Amniotic epithelial cell (primary cell): ENCODE results near the gene PIAS4.

Source experiments
- DNase-seq: peaks from one replicate; pipeline ENCODE4 v3.0.0-alpha.2; 2010; ENCODE audit warnings: low read depth

Gene PIAS4

DNA sequence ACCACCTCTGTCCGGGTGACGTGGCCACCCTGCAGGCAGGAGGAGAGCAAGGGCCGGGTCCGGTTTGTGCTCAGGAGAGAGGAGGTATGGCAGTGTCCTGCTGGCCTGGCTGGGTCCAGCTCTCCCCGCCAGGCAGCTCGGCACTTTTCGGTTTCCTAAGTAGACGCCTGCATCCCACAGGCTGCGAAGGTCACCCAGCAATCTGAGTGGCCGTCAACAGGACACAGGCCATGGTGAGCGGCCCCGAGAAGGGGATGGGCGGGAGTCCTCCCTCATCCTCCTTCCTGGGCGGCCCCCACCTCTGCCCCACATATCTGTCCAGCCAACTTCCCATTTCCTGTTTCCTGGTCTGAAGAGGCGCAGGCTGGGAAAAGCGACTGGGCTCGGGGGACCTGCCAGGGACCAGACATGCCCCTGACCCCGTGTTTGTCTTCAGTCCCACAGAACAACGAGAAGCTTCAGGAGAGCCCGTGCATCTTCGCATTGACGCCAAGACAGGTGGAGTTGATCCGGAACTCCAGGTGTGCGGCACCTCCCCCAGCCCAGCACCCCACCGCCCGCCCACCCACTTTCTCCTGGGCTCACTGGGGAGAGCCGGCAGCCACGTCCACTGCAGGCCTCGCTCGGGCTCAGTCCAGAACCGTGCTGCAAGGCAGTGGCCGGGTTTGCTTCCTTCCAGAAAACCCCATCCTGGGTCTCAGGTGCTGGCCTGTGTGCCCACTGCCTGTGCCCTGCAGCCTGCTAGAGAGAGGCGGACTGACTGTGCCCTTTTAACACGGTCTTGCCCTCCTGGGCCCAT, 16.3 kb downstream of the PIAS4 start:
- no peak for DNase-seq

DNA sequence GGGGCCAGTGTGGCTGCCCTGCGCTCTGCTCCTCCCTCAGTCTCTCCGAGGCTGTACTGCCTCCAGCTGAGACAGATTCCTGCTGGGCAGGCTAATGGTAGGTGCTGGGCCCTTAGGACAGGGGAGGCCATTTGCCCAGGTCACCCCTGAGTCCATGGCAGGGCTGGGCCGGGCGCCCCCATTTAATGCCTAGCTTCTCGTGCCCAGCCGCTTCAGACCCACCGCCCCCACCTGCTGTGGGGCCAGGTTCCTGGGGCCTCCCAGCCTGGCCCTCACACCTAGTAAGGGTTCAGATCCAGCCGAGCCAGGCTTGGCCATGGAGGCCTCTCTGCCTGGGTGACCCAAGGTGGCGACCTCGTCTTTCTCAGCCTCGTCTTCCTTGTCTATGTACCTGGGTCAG, 17.8 kb downstream of the PIAS4 start:
- no peak for DNase-seq

DNA sequence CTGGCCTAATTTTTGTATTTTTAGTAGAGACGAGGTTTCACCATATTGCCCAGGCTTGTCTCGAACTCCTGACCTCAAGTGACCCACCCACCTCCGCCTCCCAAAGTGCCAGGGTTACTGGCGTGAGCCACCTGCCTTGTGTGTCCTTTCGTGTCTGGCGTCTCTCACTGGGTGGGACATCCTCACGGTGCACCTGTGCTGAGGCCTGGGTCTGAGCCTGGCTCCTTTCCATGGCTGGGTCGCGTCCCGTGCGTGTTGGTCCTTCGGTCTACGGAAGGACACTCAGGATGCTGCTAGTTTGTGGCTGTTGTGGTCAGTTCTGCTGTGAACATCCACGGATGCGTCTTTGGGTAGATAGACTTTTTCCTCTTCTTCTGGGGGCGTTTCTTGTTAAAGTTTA, 19.6 kb downstream of the PIAS4 start:
- no peak for DNase-seq

DNA sequence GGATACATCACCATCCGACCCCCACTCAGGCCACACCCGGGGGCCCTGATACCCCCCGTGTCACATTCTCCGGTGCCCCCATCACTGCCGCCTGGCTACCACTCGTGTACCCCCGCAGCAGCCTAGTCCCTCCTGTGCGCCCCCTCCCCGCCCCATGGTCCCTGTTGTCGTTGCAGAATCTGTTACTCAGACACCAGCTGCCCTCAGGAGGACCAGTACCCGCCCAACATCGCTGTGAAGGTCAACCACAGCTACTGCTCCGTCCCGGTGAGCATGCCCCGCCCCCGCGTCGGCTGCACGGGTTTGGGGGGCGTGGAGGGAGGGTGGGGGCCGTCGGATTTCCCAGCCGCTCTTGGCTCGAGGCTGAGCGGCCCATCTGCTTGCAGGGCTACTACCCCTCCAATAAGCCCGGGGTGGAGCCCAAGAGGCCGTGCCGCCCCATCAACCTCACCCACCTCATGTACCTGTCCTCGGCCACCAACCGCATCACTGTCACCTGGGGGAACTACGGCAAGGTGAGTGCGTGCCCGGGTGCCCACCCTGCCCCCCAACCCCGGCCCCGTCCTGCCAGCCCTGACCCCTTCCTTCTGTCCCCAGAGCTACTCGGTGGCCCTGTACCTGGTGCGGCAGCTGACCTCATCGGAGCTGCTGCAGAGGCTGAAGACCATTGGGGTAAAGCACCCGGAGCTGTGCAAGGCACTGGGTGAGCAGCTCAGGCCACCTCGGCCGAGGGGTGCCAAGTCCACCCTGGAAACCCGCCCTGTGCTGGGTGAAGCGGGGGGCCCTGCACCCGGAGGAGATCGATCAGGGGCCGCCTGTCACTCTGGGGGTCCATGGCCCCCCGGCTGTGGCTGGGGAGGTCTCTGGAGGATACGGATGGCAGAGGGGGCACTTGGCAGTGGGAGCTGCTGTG, 21.1 kb downstream of the PIAS4 start:
- no peak for DNase-seq

DNA sequence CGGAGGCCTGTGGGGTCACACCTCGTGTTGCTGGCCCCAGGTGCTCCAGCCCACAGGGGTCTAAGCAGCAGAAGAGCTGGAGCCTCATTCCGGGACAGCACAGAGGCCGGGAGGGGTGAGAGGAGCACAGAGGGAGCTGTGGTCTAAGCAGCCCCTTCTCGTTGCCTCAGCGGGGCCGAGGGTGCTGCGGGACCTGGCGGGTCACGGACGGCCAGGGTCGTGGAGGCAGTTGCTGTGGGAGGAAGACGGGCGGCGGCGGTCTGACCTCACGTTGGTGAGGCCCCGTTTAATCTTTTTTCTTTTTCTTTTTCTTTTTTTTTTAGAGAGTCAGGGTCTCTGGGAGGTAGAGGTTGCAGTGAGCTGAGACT, 21.7 kb downstream of the PIAS4 start:
- DNase-seq, result no peak

DNA sequence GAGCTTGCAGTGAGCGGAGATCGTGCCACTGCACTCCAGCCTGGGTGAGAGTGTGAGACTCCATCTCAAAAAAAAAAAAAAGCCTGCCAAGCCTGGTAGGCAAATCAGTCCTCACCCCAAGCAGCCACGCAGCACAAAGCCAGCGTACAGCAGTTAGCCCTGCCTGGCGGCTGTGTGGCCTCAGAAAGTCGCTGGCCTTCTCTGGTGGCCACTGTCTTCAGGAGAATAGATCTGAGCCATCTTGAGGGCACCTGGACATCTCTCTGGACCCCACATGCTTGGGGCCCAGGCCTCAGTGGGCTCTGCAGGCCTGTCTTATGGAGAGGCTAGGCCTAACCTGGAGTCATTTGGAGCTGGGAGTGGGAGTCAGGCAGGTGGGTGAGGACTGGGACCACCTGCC, 23.0 kb downstream of the PIAS4 start:
- DNase-seq, result no peak

DNA sequence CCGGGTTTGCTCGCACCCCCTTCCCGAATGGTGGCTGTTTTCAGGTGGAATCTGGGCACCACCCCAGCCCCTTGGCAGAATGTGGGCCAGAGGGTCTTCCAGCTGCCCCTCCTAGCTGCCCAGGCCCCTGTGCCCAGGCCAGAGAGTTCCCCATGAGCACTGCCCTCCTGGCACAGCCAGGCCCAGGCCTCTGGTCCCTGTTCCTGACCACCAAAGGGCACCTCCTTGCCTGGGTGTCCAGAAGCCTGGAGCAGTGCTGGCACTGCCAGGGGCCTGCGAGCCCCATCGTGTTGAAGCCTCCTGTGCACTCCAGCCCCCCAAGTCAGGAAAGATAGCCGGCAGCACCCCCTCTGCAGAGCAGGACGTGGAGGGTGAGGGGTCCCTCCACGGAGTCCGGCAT, 23.4 kb downstream of the PIAS4 start:
- no peak for DNase-seq

DNA sequence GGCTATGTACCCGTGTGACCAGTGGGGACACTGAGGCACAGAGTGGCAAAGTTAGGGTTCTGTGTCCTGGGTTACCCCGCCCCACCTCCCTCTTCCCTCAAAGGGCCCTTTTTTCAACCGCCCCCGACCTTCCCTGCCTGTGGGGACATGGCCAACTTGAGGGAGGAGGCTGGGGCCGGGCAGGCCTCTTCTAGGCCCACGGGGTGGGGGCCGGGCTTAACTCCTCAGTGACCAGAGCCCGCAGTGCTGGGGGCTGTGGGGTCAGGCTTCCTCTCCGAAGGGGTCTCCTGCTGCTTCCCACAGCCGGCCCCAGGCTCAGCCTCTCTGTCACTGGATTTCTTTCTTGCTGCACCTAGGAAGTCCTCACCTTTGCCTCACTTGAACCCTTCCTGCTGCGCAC, 23.9 kb downstream of the PIAS4 start:
- no peak for DNase-seq

DNA sequence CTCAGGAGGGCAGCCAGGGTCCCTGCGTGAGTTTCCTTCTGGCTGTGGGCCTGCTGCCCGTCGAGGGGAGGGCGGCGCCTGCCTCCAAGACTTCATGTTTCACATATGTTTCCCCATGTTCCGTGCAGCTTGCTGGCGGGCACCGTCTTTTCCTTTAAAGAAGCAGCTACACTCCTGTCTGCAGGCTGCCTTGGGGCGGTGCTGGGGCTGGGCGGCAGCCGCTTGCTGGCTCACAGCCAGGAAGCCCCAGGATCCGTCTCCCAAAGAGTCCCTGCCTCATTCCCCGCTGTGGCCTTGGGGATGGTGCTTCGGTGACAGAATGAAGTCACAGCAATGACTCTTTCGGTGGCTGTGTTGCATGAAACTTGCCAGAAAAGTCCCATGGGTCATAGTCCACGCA, 24.9 kb downstream of the PIAS4 start:
- no peak for DNase-seq

DNA sequence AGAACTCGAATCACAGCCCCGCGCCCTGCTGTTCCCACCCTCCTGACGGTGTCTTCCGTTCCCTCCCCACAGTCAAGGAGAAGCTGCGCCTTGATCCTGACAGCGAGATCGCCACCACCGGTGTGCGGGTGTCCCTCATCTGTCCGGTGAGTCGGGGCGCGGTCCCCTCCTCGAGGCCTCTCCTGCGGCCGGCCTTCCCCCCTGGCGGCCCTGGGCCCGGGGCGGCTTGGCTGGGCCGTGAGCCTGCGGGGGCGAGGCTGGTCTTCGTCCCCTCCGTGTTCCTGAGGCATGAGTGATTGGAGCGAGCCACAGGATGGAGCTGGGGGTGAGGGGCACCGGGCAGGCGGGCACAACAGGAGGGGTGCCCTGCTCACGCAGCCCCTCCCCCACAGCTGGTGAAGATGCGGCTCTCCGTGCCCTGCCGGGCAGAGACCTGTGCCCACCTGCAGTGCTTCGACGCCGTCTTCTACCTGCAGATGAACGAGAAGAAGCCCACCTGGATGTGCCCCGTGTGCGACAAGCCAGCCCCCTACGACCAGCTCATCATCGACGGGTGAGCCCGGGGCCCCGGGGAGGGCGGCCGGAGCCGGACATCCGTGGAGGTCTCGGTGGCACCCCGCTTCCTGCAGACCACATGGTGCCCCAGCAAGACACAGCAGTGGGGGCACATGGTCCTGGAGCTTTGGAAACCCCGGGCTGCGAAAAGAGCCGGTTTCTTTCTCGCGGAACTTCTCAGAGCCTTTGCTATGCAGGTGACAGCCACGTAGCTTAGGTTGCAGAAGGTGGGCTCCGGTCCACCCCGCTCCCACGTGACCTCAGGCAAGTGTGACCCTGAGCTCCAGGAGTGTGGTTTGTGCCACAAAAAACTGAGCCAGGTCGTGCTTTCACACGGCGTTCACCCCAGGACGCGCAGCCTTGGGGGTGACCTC, 25.8 kb downstream of the PIAS4 start:
- no peak for DNase-seq

DNA sequence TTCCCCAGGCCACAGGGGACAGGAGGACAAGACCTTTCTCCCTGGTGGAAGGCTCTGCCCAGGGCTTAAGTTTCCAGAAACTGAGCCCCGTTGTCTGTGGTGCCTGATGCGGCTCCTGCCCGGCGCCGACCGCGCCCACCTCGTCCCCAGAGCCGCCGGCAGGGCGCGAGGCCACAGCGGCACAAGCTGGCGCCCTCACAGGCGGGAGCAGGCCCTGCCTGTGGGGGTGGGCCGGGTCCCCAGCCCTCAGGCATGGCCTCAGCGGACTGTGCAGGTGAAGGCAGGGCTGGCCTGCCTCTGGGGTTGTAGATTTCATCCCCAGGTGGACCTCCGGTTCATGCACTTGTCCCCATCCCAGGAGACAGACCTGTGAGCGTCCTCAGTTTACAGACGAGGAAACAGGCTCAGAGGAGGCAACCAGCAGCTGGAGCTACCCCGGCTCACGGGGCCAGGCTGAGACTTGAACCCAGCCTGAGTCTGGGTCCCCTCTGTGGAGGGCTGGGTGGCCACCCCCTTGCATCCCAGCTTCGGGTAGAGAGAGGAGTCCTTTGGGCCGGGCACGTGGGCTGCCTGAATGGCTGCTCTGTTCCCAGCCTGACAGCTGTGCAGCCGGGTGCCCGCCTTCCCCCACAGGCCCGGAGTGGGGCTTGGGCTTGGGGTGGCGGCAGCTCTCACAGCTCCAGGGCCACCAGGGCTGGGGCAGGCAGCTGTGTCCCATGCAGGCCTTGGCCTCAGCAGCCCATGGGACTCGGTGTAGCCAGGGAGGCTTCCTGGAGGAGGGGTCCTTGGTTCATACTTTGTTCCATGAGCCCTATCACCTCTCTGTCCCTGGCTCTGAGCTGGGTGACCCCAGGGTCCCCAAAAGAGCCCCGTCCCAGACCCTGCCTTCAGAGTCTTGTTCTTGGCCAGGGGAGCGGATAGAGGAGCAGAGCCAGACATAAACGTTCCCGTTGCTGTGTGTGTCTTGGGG, 26.8 kb downstream of the PIAS4 start:
- no peak for DNase-seq

DNA sequence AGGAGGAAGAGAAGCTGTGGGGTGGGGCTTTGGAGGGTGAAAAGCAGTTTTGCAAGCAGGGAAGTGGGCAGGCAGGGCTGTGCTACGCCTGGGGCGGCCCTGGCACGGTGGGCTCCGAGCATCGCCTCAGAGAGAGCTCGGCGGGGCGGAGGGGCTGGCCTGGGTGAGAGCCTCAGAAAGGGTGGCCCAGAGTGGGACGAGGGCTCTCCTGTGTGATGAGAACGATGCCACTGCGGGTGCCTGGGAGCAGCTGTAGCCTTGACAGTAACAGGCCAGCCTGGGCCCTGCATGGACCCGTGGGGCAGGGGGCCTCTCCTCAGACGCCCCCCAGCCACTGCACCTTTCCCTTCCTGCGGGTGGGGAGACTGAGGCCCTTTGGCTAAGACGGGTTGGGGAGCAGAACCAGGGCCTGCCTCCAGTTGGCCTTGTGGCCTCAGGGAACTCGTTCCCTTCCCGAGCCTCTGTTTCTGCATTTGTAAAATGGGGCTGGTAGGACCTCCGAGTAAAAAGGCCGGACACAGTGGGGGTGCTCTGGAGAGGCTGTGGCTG, 27.6 kb downstream of the PIAS4 start:
- no peak for DNase-seq

DNA sequence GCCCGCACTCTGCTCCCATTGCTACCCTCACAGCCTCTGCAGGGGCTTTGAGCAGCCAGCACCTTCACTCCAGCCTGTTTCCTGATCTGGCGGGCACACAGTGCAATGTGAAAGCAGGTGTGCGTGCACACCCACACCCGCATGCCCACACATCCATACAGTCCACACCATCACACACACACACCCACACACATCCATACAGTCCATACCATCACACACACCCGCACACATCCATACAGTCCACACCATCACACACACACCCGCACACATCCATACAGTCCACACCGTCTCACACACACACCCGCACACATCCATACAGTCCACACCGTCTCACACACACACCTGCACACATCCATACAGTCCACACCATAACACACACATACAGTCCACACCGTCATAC, 28.0 kb downstream of the PIAS4 start:
- peak; percentile 27 for DNase-seq

DNA sequence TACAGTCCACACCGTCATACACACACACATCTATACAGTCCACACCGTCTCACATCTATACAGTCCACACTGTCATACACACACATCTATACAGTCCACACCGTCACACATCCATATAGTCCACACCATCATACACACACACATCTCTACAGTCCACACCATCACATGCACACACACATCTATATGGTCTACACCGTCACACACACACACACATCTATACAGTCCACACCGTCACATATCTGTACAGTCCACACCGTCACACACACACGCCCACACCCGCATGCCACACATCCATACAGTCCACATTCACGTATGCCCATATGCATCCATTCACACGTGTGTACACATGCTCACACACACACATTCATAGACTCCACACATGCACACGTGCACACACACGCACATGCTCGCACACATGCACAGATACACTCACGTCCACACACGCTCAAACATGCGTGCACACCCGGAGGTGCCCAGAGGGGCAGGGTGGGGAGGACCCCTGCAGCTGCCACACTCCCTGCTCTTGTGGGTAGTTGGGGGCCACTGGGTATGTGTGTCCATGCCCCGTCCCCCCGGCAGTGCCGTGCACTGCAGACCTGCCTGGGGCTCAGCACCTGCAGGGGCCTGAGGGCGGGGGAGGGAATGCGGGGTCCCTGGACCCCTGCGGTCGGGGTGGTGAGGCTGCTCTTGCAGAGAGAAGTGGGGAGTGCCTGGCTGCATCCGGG, 29.2 kb downstream of the PIAS4 start:
- DNase-seq, result no peak

DNA sequence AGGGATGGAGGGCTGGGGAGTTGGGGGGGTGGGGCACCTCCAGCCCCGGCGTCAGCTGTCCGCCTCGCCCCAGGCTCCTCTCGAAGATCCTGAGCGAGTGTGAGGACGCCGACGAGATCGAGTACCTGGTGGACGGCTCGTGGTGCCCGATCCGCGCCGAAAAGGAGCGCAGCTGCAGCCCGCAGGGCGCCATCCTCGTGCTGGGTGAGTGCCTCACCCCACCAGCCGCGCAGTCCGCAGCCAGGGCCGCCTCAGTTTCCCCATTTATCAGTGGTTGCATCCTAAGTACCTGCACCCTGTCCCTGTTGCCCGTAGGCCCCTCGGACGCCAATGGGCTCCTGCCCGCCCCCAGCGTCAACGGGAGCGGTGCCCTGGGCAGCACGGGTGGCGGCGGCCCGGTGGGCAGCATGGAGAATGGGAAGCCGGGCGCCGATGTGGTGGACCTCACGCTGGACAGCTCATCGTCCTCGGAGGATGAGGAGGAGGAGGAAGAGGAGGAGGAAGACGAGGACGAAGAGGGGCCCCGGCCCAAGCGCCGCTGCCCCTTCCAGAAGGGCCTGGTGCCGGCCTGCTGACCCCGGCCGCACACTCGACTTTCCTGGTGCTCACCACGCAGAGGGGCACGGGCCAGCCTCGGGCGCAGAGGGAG, 29.9 kb downstream of the PIAS4 start:
- DNase-seq, result no peak

DNA sequence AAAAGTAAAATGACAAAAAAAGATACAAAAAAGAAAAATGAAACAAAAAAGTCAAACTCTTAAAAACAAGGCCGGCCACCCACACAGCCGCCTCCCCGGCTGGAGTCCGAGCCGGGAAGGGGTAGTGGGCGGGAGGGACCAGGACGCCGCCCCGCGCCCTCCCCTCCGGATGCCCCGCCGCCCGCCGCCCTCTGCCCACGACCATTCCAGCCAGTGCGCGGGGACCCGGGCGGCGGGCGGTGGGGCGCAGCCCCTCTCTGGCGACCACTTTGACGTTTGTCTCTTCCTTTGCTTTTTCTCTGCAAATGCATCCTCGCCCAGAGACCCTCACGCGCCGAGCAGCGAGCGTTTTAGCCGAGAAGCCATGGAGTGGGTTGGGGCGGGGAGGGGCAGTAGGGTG, 30.5 kb downstream of the PIAS4 start:
- no peak for DNase-seq

DNA sequence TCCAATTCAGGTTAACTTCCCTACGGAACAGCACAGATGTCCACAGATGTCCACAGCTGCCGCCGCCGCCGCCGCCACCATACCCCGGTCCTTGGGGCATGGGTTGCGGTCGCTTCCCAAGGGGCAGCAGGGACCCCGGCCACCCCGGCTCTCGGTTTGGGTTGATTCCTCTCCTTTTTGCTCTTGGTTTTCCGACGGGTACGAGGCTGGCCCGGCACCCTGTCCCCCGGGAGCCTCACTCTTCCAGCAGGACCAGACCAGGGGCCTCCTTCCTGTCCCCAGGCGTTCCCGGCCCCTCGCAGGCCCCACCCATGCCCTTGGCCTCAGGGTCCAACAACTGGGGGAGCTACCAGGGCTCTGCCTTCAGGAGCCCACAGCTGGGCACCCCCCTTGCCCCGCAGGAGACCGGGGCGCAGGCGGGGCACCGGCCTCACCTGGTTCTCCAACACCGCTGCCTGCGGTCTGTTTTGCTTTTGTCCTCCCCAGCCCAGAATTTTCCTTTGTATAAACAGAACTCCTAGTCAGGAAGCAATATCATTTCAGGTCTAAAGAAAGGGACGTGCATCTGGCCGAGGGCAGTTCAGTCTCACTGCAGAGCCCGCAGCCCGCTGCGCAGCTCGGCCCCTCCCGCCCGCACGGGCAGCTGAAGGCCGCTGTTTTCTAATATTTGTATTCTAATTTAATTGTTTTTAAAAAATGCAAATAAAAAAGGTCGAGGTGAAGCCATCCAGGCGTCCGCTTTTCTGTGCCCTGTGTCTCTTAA, 31.3 kb downstream of the PIAS4 start:
- DNase-seq, result no peak

DNA sequence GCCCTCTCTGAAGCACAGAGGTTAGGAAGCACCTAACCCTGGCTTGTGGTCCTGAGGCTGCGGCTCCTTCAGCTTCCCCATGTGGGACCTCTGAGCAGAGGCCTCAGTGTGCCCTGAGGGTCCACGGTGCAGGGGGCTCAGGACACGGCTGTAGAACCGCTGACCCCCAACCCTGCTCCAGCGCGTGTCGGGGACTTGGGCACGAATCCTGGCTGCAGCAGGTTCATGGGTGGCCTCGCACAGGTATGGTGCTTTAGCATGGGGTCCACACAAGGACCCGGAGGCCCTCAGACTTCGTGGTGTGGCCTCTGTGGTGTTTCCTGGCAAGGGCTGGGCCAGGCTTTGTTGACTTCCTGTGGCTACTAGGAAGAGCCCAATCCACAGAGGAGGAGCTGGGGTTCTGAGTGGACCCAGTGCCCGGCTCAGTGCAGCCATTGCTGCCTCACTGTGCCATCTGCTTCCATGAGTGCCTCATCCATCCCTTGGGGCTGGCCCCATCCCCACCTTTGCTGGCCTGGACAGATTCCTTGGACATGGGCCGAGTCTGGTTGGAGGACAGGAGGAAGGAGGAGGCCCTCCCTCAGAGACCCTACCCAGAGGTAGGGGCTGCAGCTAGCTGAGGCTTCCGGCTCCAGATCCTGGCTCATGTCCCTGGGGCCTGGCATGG, 34.7 kb downstream of the PIAS4 start:
- no peak for DNase-seq
